T-cell (primary cell): ENCODE measurements around the gene ORM2. TPM values are rescaled to one million over a fixed set of nuclear protein-coding genes. Genes with fewer than 3 reads are reported as not detected.

Experiments
- ATAC-seq, 4 experiments: fragments of 200-7000 bp in 3 of 4; fragments of 150-1000 bp in 1 of 4; cut with Tn5 transposase; replicated peaks in 1 of 4; 1 replicate in 3 of 4; 2 replicates in 1 of 4; pipeline ENCODE4 v1.10.0; 2021; ENCODE audit warnings: moderate library complexity in 3 of 4, mild to moderate bottlenecking in 2 of 4, moderate number of reproducible peaks in 1 of 4
- CTCF ChIA-PET, 2 donors: fragments of 300-600 bp; sonication (Branson Sonifier 250); formaldehyde crosslinking; loops; one replicate each; lab custom pipeline; 2022; ENCODE audit warnings: antibody characterized with exemption in 2 of 2; lab: Charles Lee
- POLR2A ChIA-PET, 2 donors: fragments of 300-600 bp; sonication (Branson Sonifier 250); formaldehyde crosslinking; loops; one replicate each; lab custom pipeline; 2022; ENCODE audit warnings: antibody characterized with exemption in 2 of 2; lab: Charles Lee
- DNase-seq, 35 experiments: peaks; one replicate each; pipeline versions ENCODE4 v3.0.0 to v3.0.0-alpha.2; 2013 to 2023
- H3K27ac ChIP-seq: one replicate; pipeline ENCODE4 v1.5.1; 2013; ENCODE audit warnings: low read length
- H3K27me3 ChIP-seq, 2 experiments: replicated peaks in 1 of 2; 1 replicate in 1 of 2; 2 replicates in 1 of 2; pipeline versions ENCODE4 v1.6.1 to v1.7.0; 2013; ENCODE audit warnings: low read length in 1 of 2, mixed read lengths in 1 of 2; ENCODE audit not compliant: control insufficient read depth in 2 of 2, insufficient read depth in 2 of 2; ENCODE audit errors: extremely low read depth in 1 of 2
- H3K36me3 ChIP-seq, 2 donors: 1 replicate in 1 of 2; 2 replicates in 1 of 2; pipeline versions ENCODE4 v1.6.1 to v1.7.0; 2013; ENCODE audit warnings: low read length in 1 of 2; ENCODE audit not compliant: control insufficient read depth in 2 of 2, insufficient read depth in 1 of 2; ENCODE audit errors: extremely low read depth in 1 of 2
- H3K4me1 ChIP-seq, 2 experiments: 1 replicate in 1 of 2; 2 replicates in 1 of 2; pipeline versions ENCODE4 v1.6.1 to v1.7.0; 2013; ENCODE audit warnings: low read length in 2 of 2, mixed read lengths in 1 of 2; ENCODE audit not compliant: insufficient read depth in 2 of 2, control insufficient read depth in 1 of 2; ENCODE audit errors: extremely low read depth in 1 of 2
- H3K4me3 ChIP-seq, 2 donors: 1 replicate in 1 of 2; 2 replicates in 1 of 2; pipeline versions ENCODE4 v1.5.1 to v1.7.0; 2013; ENCODE audit warnings: mild to moderate bottlenecking in 2 of 2, low read length in 1 of 2, moderate library complexity in 1 of 2; ENCODE audit not compliant: control insufficient read depth in 1 of 2; ENCODE audit errors: extremely low read depth in 1 of 2
- H3K9me3 ChIP-seq: 2 replicates; pipeline ENCODE4 v1.7.0; 2013
- H3K27ac Mint-ChIP-seq, 2 donors: one replicate each; pipeline ENCODE4 v1.8.0; 2020 to 2021; ENCODE audit warnings: mild to moderate bottlenecking in 2 of 2, mixed read lengths in 2 of 2
- H3K27me3 Mint-ChIP-seq, 2 donors: one replicate each; pipeline ENCODE4 v1.8.0; 2021 to 2022; ENCODE audit warnings: mixed read lengths in 2 of 2
- H3K36me3 Mint-ChIP-seq: one replicate; pipeline ENCODE4 v1.8.0; 2021; ENCODE audit warnings: mixed read lengths
- H3K4me1 Mint-ChIP-seq, 3 donors: one replicate each; pipeline ENCODE4 v1.8.0; 2020 to 2022; ENCODE audit warnings: mixed read lengths in 3 of 3, mild to moderate bottlenecking in 1 of 3
- H3K4me3 Mint-ChIP-seq, 3 donors: one replicate each; pipeline ENCODE4 v1.8.0; 2020 to 2022; ENCODE audit warnings: mild to moderate bottlenecking in 3 of 3, mixed read lengths in 3 of 3, moderate library complexity in 3 of 3
- H3K9me3 Mint-ChIP-seq, 3 donors: one replicate each; pipeline ENCODE4 v1.8.0; 2020 to 2022; ENCODE audit warnings: mixed read lengths in 3 of 3
- WGBS: methylation state at CpG from one replicate; pipeline ENCODE4 v1.1.5; 2013; ENCODE audit warnings: missing lambda C conversion rate; ENCODE audit not compliant: insufficient coverage; 5-methylcytosine and 5-hydroxymethylcytosine counted together
- total RNA-seq, 35 experiments: library from RNA in 6 of 35; stranded (reverse) in 6 of 35; fragments of 120-200 nt in 1 of 35; gene quantifications; one replicate each; pipeline versions ENCODE4 v1.2.1 to v1.2.4 and lab custom pipeline; 2013 to 2026

The ORM2 gene
- total RNA-seq, 5 donors from 2014 or later (not counting 1 experiment from before 2014, with no cell fraction given): 1.4 to 2.2 (median 1.8) TPM; not detected in 2

- H3K27ac ChIP-seq: no peak overlapping the region
- CTCF ChIA-PET: interaction anchor here in 1 of 2 donors (1.3 kb wide), 1 partner anchor 179 kb away, joined by 4 read pairs; no protein-coding TSS in a partner anchor
- peaks cover 4 to 8% of the 10 kb centered on the region in 2 donors for H3K27me3 Mint-ChIP-seq
Observed at GRCh38 chr9:114287763-114288192, 41.9 kb upstream of the ORM2 start.

DNA sequence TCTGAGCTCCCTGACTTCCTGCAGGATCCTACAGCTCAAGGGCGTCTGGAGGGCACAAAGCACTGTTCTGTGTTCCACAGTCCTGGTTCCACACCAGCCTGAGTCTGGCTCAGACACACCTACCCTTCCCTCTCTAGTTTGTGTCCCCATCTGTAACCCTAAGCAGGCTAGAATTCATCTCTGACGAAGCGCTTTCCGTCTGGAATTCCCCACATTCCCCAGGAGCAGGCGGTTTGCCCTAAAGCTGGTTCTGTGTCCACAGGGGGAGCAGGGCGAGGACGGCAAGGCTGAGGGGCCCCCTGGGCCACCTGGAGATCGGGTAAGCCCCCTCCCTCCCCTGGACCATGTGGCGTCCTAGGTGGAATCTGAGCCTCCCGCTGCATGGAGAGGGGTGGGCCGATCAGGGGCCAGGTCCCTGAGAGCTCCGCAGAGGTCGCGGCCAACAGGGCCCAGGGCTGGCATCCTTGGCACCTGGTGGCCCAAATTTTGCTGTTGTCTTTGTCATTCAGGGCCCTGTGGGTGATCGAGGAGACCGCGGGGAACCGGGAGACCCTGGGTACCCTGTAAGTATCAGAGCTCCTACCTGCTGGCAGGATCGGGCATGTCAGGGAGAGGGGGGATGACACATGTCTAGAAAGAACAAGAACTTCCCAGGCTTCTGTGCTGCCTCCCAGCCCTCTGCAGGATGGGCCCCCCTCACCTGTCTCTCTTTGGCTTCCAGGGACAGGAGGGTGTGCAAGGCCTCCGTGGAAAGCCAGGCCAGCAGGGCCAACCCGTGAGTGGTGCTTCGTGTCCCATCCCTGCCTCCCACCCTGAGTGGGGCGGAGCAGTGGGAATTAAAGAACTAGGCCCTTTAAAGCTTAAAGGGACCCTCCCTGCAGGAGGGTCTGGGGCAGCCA, 41.2 kb upstream of the ORM2 start:
- no peak for ATAC-seq
- DNase-seq: peak in 2 of 35 experiments; percentile 0 to 4
- no peaks in the 10 kb centered on the region for H3K9me3 Mint-ChIP-seq
- no peaks in the 10 kb centered on the region for H3K36me3 ChIP-seq
- peaks cover 0 to 35% of the 10 kb centered on the region in 2 experiments for H3K27me3 ChIP-seq
- ChIA-PET CTCF (interaction anchor here in 1 of 2 donors (1.3 kb wide), 1 partner anchor 180 kb away, joined by 4 read pairs; no protein-coding TSS in a partner anchor), POLR2A (no interaction called here)
- H3K9me3 ChIP-seq: no peaks in the 10 kb centered on the region
- H3K4me3 Mint-ChIP-seq: no peak overlapping the region
- no peak overlapping the region for H3K4me3 ChIP-seq
- no peaks in the 10 kb centered on the region for H3K36me3 Mint-ChIP-seq
- peaks cover 4 to 8% of the 10 kb centered on the region in 2 donors for H3K27me3 Mint-ChIP-seq
- no peak overlapping the region for H3K27ac ChIP-seq
- no peak overlapping the region for H3K27ac Mint-ChIP-seq
- H3K4me1 ChIP-seq: no peaks in the 10 kb centered on the region
- 80% methylated on average over 14 of the region's 23 CpGs for WGBS
- peaks cover 4 to 6% (median 4%) of the 10 kb centered on the region in 3 donors for H3K4me1 Mint-ChIP-seq

More at GRCh38 chr9:114287763-114288192, 41.9 kb upstream of the ORM2 start:
- no peaks in the 10 kb centered on the region for H3K9me3 Mint-ChIP-seq
- peaks cover 4 to 6% (median 4%) of the 10 kb centered on the region in 3 donors for H3K4me1 Mint-ChIP-seq
- H3K27ac Mint-ChIP-seq: no peak overlapping the region
- DNase-seq (peak in 1 of 35 experiments; percentile 1), ATAC-seq (no peak)
- POLR2A ChIA-PET: no interaction called here
- no peak overlapping the region for H3K4me3 Mint-ChIP-seq
- Histone ChIP-seq H3K4me1 (no peaks in the 10 kb centered on the region), H3K9me3 (no peaks in the 10 kb centered on the region), H3K27me3 (peaks cover 0 to 35% of the 10 kb centered on the region in 2 experiments), H3K36me3 (no peaks in the 10 kb centered on the region), H3K4me3 (no peak overlapping the region)
- 86% methylated on average over 13 of the region's 15 CpGs for WGBS
- H3K36me3 Mint-ChIP-seq: no peaks in the 10 kb centered on the region

- no peaks in the 10 kb centered on the region for H3K36me3 ChIP-seq
- no peak overlapping the region for H3K27ac Mint-ChIP-seq
- H3K9me3 Mint-ChIP-seq: no peaks in the 10 kb centered on the region
- H3K27me3 ChIP-seq: peaks cover 0 to 31% of the 10 kb centered on the region in 2 experiments
- ATAC-seq (no peak), DNase-seq (peak in 1 of 35 experiments; percentile 21)
- H3K4me3 ChIP-seq: no peak overlapping the region
- H3K9me3 ChIP-seq: no peaks in the 10 kb centered on the region
- H3K27ac ChIP-seq: no peak overlapping the region
- WGBS: 90% methylated on average over 8 of the region's 13 CpGs
- peaks cover 4 to 6% (median 4%) of the 10 kb centered on the region in 3 donors for H3K4me1 Mint-ChIP-seq
- POLR2A ChIA-PET: no interaction called here
- H3K27me3 Mint-ChIP-seq: peaks cover 4 to 8% of the 10 kb centered on the region in 2 donors
- no peaks in the 10 kb centered on the region for H3K36me3 Mint-ChIP-seq
- H3K4me3 Mint-ChIP-seq: no peak overlapping the region
- CTCF ChIA-PET: interaction anchor here in 1 of 2 donors (1.3 kb wide), 1 partner anchor 180 kb away, joined by 4 read pairs; no protein-coding TSS in a partner anchor
- H3K4me1 ChIP-seq: no peaks in the 10 kb centered on the region
Observed at GRCh38 chr9:114289106-114289505, 40.6 kb upstream of the ORM2 start.

- H3K9me3 Mint-ChIP-seq: peaks cover 0 to 5% (median 4%) of the 10 kb centered on the region in 3 donors
- no peak overlapping the region for H3K4me3 Mint-ChIP-seq
- Histone ChIP-seq H3K27ac (no peak overlapping the region), H3K4me3 (no peak overlapping the region), H3K36me3 (no peaks in the 10 kb centered on the region), H3K27me3 (peaks cover 0 to 24% of the 10 kb centered on the region in 2 experiments), H3K4me1 (no peaks in the 10 kb centered on the region), H3K9me3 (no peaks in the 10 kb centered on the region)
- WGBS: 81% methylated on average over 12 of the region's 13 CpGs
- H3K27me3 Mint-ChIP-seq: peaks cover 4 to 8% of the 10 kb centered on the region in 2 donors
- ATAC-seq: no peak
- H3K36me3 Mint-ChIP-seq: no peaks in the 10 kb centered on the region
- ChIA-PET POLR2A (no interaction called here), CTCF (interaction anchor here in 1 of 2 donors (1.1 kb wide), 1 partner anchor 182 kb away, joined by 3 read pairs; no protein-coding TSS in a partner anchor)
- peaks cover 4 to 6% (median 4%) of the 10 kb centered on the region in 3 donors for H3K4me1 Mint-ChIP-seq
- H3K27ac Mint-ChIP-seq: no peak overlapping the region
- peak in 2 of 35 experiments; percentile 1 to 10 for DNase-seq
Observed at GRCh38 chr9:114289571-114290481, 39.8 kb upstream of the ORM2 start.

- H3K27ac ChIP-seq: no peak overlapping the region
- Mint-ChIP-seq H3K4me3 (no peak overlapping the region), H3K27ac (no peak overlapping the region), H3K9me3 (peaks cover 0 to 12% (median 10%) of the 10 kb centered on the region in 3 donors), H3K36me3 (peaks cover 5% of the 10 kb centered on the region), H3K27me3 (peaks cover 4 to 8% of the 10 kb centered on the region in 2 donors), H3K4me1 (peaks cover 4 to 6% (median 4%) of the 10 kb centered on the region in 3 donors)
- H3K4me3 ChIP-seq: no peak overlapping the region
- no peaks in the 10 kb centered on the region for H3K4me1 ChIP-seq
- peaks cover 2% of the 10 kb centered on the region for H3K9me3 ChIP-seq
- ATAC-seq (no peak), DNase-seq (peak in 2 of 35 experiments; percentile 1 to 9)
- ChIA-PET CTCF (interaction anchor here (0.6 to 2.0 kb wide), 9 partner anchors 135 to 208 kb away, joined by 3 to 8 read pairs (median 3); no protein-coding TSS in a partner anchor), POLR2A (no interaction called here)
- 63% methylated on average over 5 of the region's 7 CpGs for WGBS
- H3K36me3 ChIP-seq: no peaks in the 10 kb centered on the region
- H3K27me3 ChIP-seq: peaks cover 0 to 24% of the 10 kb centered on the region in 2 experiments
Observed at GRCh38 chr9:114290561-114290986, 39.1 kb upstream of the ORM2 start.
